Measurements from ENCODE around the gene TGIF1.

GRCh38 chr18:3442919-3443318 lies 7.1 kb upstream of the TGIF1 start:
- TF ChIP-seq, protein P1, sequence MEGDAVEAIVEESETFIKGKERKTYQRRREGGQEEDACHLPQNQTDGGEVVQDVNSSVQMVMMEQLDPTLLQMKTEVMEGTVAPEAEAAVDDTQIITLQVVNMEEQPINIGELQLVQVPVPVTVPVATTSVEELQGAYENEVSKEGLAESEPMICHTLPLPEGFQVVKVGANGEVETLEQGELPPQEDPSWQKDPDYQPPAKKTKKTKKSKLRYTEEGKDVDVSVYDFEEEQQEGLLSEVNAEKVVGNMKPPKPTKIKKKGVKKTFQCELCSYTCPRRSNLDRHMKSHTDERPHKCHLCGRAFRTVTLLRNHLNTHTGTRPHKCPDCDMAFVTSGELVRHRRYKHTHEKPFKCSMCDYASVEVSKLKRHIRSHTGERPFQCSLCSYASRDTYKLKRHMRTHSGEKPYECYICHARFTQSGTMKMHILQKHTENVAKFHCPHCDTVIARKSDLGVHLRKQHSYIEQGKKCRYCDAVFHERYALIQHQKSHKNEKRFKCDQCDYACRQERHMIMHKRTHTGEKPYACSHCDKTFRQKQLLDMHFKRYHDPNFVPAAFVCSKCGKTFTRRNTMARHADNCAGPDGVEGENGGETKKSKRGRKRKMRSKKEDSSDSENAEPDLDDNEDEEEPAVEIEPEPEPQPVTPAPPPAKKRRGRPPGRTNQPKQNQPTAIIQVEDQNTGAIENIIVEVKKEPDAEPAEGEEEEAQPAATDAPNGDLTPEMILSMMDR (IDR thresholded peaks at IDR 0.05) = no peak
- TF ChIP-seq EZH2 (IDR thresholded peaks at IDR 0.05) (no peak), EZH2phosphoT487 (IDR thresholded peaks at IDR 0.05) (no peak)
